Astrocyte (in vitro differentiated cells and primary cell): ENCODE data around the gene CPA2. TPM values are rescaled to one million over a fixed set of nuclear protein-coding genes. Genes with fewer than 3 reads are reported as not detected.

Experiments
- DNase-seq: peaks from one replicate; pipeline ENCODE4 v3.0.0-alpha.2; 2010; ENCODE audit warnings: low read depth
- FAIRE-seq: peaks from 2 replicates; lab custom pipeline; 2011; peaks lifted over from hg19 to GRCh38; lab: Jason Lieb, UNC
- H2AFZ ChIP-seq: 2 replicates; pipeline ENCODE4 v1.6.0; 2012; ENCODE audit warnings: low read depth, low read length, inconsistent platforms
- H3K27ac ChIP-seq: 2 replicates; pipeline ENCODE4 v1.5.1; 2011; ENCODE audit warnings: low read depth, low read length, inconsistent platforms
- H3K27me3 ChIP-seq: 2 replicates; pipeline ENCODE4 v1.6.0; 2011; ENCODE audit warnings: low read length, inconsistent platforms; ENCODE audit not compliant: insufficient read depth
- H3K36me3 ChIP-seq: 2 replicates; pipeline ENCODE4 v1.5.1; 2011; ENCODE audit warnings: low read length, inconsistent platforms; ENCODE audit not compliant: insufficient read depth
- H3K4me1 ChIP-seq: 2 replicates; pipeline ENCODE4 v1.5.1; 2011; ENCODE audit warnings: low read length, inconsistent platforms; ENCODE audit not compliant: insufficient read depth
- H3K4me2 ChIP-seq: 2 replicates; pipeline ENCODE4 v1.6.0; 2012; ENCODE audit warnings: low read length, inconsistent platforms
- H3K4me3 ChIP-seq: 2 replicates; pipeline ENCODE4 v1.5.1; 2011; ENCODE audit warnings: low read depth, mild to moderate bottlenecking, low read length, inconsistent platforms; ENCODE audit not compliant: insufficient read depth
- H3K79me2 ChIP-seq: 2 replicates; pipeline ENCODE4 v1.6.0; 2012; ENCODE audit warnings: mild to moderate bottlenecking, low read length, inconsistent platforms; ENCODE audit not compliant: insufficient read depth
- H3K9ac ChIP-seq: 2 replicates; pipeline ENCODE4 v1.6.0; 2012; ENCODE audit warnings: mild to moderate bottlenecking, low read length, inconsistent platforms
- H3K9me3 ChIP-seq: 2 replicates; pipeline ENCODE4 v1.5.1; 2012; ENCODE audit warnings: low read depth, mild to moderate bottlenecking, low read length, inconsistent platforms; ENCODE audit not compliant: insufficient read depth
- H4K20me1 ChIP-seq: 2 replicates; pipeline ENCODE4 v1.6.0; 2012; ENCODE audit warnings: low read length, inconsistent platforms; ENCODE audit not compliant: insufficient read depth
- H3K27ac Mint-ChIP-seq: one replicate; pipeline ENCODE4 v1.8.0; 2021; ENCODE audit warnings: mild to moderate bottlenecking, mixed read lengths; ENCODE audit not compliant: unreplicated experiment
- H3K27me3 Mint-ChIP-seq: one replicate; pipeline ENCODE4 v1.8.0; 2021; ENCODE audit warnings: low read depth, mixed read lengths; ENCODE audit not compliant: unreplicated experiment
- H3K36me3 Mint-ChIP-seq: one replicate; pipeline ENCODE4 v1.8.0; 2021; ENCODE audit warnings: low read depth, mixed read lengths; ENCODE audit not compliant: unreplicated experiment
- H3K4me1 Mint-ChIP-seq: one replicate; pipeline ENCODE4 v1.8.0; 2021; ENCODE audit warnings: low read depth, mixed read lengths; ENCODE audit not compliant: unreplicated experiment
- H3K4me3 Mint-ChIP-seq: one replicate; pipeline ENCODE4 v1.8.0; 2021; ENCODE audit warnings: mild to moderate bottlenecking, moderate library complexity, mixed read lengths; ENCODE audit not compliant: unreplicated experiment
- H3K9me3 Mint-ChIP-seq: one replicate; pipeline ENCODE4 v1.8.0; 2021; ENCODE audit warnings: mild to moderate bottlenecking, mixed read lengths; ENCODE audit not compliant: unreplicated experiment
- CTCF ChIP-seq: IDR thresholded peaks from 2 replicates; pipeline ENCODE4 v1.5.1; 2011; ENCODE audit warnings: low read depth, mild to moderate bottlenecking, inconsistent platforms, low read length, moderate library complexity; ENCODE audit not compliant: insufficient read depth
- EZH2 ChIP-seq: IDR thresholded peaks from 2 replicates; pipeline ENCODE4 v1.6.1; 2012; ENCODE audit warnings: mild to moderate bottlenecking, low read length, inconsistent platforms; ENCODE audit not compliant: insufficient read depth
- total RNA-seq: library from RNA; stranded (reverse); gene quantifications from 2 replicates; pipeline ENCODE4 v1.2.1, GENCODE V29; 2021

CPA2 gene
- total RNA-seq, 1 donor from 2014 or later: not detected

DNA sequence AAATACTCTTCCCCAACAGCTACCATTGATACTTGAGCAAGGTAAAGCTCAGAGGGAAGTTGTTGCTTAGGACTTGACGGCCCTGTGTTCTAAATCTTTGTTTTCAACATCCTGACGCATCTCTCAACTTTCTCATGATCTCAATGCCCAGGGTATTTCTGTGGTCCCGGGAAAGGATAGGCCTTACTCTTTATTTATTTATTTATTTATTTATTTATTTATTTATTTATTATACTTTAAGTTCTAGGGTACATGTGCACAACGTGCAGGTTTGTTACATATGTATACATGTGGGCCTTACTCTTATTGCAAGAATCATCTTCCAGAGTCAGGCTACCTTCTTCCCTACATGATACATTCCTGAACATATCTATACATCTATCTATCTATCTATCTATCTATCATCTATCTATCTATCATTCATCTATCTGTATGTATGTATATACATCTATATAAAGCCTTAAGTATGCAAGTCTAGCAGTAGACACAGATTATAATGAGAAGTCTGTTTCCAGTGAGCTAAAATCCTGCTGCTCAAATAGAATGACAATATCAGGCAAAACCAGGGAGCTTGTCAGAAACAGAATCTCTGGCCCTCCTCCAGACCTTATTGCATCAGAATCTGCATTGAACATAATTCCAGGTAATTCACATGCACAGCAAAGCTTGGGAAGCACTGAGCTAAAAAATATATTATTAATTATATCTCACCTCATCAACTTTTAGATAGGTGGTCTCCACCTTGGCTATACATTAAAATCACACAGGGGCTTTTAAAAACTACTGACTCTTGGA is 65.8 kb downstream of the CPA2 start:
- H3K79me2 ChIP-seq: no peaks in the 10 kb centered on the region
- no peaks in the 10 kb centered on the region for H3K4me1 ChIP-seq
- no peaks in the 10 kb centered on the region for H3K4me1 Mint-ChIP-seq
- no peak overlapping the region for H3K4me3 ChIP-seq
- peaks cover 2% of the 10 kb centered on the region for H3K27me3 Mint-ChIP-seq
- H3K27ac ChIP-seq: no peak overlapping the region
- H3K4me3 Mint-ChIP-seq: no peak overlapping the region
- no peaks in the 10 kb centered on the region for H3K9me3 Mint-ChIP-seq
- no peaks in the 10 kb centered on the region for H3K9me3 ChIP-seq
- no peaks in the 10 kb centered on the region for H3K36me3 Mint-ChIP-seq
- TF ChIP-seq EZH2 (no peak), CTCF (no peak)
- no peaks in the 10 kb centered on the region for H3K27me3 ChIP-seq
- FAIRE-seq: no peak
- H3K27ac Mint-ChIP-seq: no peak overlapping the region
- DNase-seq: no peak
- H3K36me3 ChIP-seq: no peaks in the 10 kb centered on the region
- no peak overlapping the region for H3K4me2 ChIP-seq
- H2AFZ ChIP-seq: no peak overlapping the region
- no peak overlapping the region for H3K9ac ChIP-seq
- no peaks in the 10 kb centered on the region for H4K20me1 ChIP-seq

- no peaks in the 10 kb centered on the region for H3K4me1 ChIP-seq
- FAIRE-seq (no peak), DNase-seq (no peak)
- H3K4me2 ChIP-seq: no peak overlapping the region
- no peaks in the 10 kb centered on the region for H3K9me3 Mint-ChIP-seq
- TF ChIP-seq CTCF (no peak), EZH2 (no peak)
- no peaks in the 10 kb centered on the region for H3K4me1 Mint-ChIP-seq
- no peak overlapping the region for H3K9ac ChIP-seq
- no peak overlapping the region for H2AFZ ChIP-seq
- no peaks in the 10 kb centered on the region for H3K36me3 ChIP-seq
- H3K27ac Mint-ChIP-seq: no peak overlapping the region
- H3K27me3 ChIP-seq: no peaks in the 10 kb centered on the region
- no peaks in the 10 kb centered on the region for H3K79me2 ChIP-seq
- H3K4me3 ChIP-seq: no peak overlapping the region
- H3K27ac ChIP-seq: no peak overlapping the region
- H3K9me3 ChIP-seq: no peaks in the 10 kb centered on the region
- no peaks in the 10 kb centered on the region for H3K36me3 Mint-ChIP-seq
- H3K4me3 Mint-ChIP-seq: no peak overlapping the region
- peaks cover 2% of the 10 kb centered on the region for H3K27me3 Mint-ChIP-seq
- H4K20me1 ChIP-seq: no peaks in the 10 kb centered on the region
These were observed 67.2 kb downstream of the CPA2 start for GRCh38 chr7:130333832-130334231.

DNA sequence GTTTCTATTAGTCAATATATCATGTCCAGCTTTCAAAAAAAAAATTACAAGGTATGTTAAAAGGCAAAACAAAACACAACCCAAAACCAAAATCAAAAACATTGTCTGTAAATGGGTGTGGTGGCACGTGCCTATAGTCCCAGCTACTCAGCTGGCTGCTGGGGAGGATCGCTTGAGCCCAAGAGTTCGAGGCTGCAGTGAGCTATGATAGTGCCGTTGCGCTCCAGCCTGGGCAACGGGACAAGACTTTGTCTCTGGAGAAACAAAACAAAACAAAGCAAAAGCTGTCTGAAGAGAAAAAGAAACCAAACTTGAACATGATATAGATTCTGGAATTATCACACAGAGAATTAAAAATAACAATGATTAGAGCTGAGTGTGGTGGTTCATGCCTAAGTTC is 67.6 kb downstream of the CPA2 start:
- H3K4me1 Mint-ChIP-seq: no peaks in the 10 kb centered on the region
- DNase-seq (no peak), FAIRE-seq (no peak)
- H2AFZ ChIP-seq: no peak overlapping the region
- H3K36me3 ChIP-seq: no peaks in the 10 kb centered on the region
- H3K36me3 Mint-ChIP-seq: no peaks in the 10 kb centered on the region
- no peak overlapping the region for H3K4me3 Mint-ChIP-seq
- TF ChIP-seq EZH2 (no peak), CTCF (no peak)
- H3K27ac ChIP-seq: no peak overlapping the region
- no peaks in the 10 kb centered on the region for H3K79me2 ChIP-seq
- no peak overlapping the region for H3K9ac ChIP-seq
- H3K4me1 ChIP-seq: no peaks in the 10 kb centered on the region
- no peaks in the 10 kb centered on the region for H3K9me3 Mint-ChIP-seq
- H3K27me3 Mint-ChIP-seq: peaks cover 2% of the 10 kb centered on the region
- H3K27ac Mint-ChIP-seq: no peak overlapping the region
- H3K9me3 ChIP-seq: no peaks in the 10 kb centered on the region
- no peak overlapping the region for H3K4me3 ChIP-seq
- H4K20me1 ChIP-seq: no peaks in the 10 kb centered on the region
- no peaks in the 10 kb centered on the region for H3K27me3 ChIP-seq
- H3K4me2 ChIP-seq: no peak overlapping the region
